22Rv1 (cell line): ENCODE measurements around the gene OR6N2.

Experiments used
- CTCF ChIP-seq: fragments of 450-650 bp; IDR thresholded peaks from 2 replicates; pipeline ENCODE4 v1.5.1; 2017; ENCODE audit warnings: mild to moderate bottlenecking
- ZFX ChIP-seq: fragments of 450-650 bp; IDR thresholded peaks from 2 replicates; pipeline ENCODE4 v1.6.1; 2017; ENCODE audit warnings: antibody characterized with exemption, borderline replicate concordance

GRCh38 chr1:158809862-158810261 lies 28.9 kb upstream of the OR6N2 start:
- TF ChIP-seq CTCF, result no peak
- TF ChIP-seq ZFX, result no peak
